Caco-2 (cell line): ENCODE results near the gene BUD13. TPM values are rescaled to one million over a fixed set of nuclear protein-coding genes. Genes with fewer than 3 reads are reported as not detected.

ENCODE experiments used
- BruUV-seq: library from RNA; stranded (reverse); fragments of 400-500 nt; replicated peaks from 2 replicates; lab custom pipeline; 2021; lab: Mats Ljungman, UMichigan
- CTCF ChIA-PET: fragments of 300-600 bp; sonication (Branson Sonifier 250); formaldehyde crosslinking; loops from one replicate; lab custom pipeline; 2022; ENCODE audit warnings: antibody characterized with exemption; lab: Charles Lee
- POLR2A ChIA-PET: fragments of 300-600 bp; sonication (Branson Sonifier 250); formaldehyde crosslinking; loops from one replicate; lab custom pipeline; 2022; ENCODE audit warnings: antibody characterized with exemption; lab: Charles Lee
- DNase-seq, 2 experiments: peaks; one replicate each; pipeline versions ENCODE4 v3.0.0 to v3.0.0-alpha.2; 2020 to 2022
- H3K27me3 ChIP-seq: replicated peaks from 2 replicates; pipeline ENCODE4 v1.6.0; 2011; ENCODE audit warnings: low read length; ENCODE audit not compliant: control insufficient read depth, insufficient read depth
- H3K36me3 ChIP-seq: 2 replicates; pipeline ENCODE4 v1.5.1; 2011; ENCODE audit warnings: low read length; ENCODE audit not compliant: control insufficient read depth, insufficient read depth
- H3K4me1 ChIP-seq: fragments of 250-450 bp; sonication (Bioruptor Pico); 2 replicates; pipeline ENCODE4 v1.5.1; 2020; ENCODE audit warnings: mild to moderate bottlenecking
- H3K4me3 ChIP-seq: 2 replicates; pipeline ENCODE4 v1.5.1; 2011; ENCODE audit warnings: low read depth, mild to moderate bottlenecking, control low read depth, low read length
- H3K9me3 ChIP-seq: fragments of 250-450 bp; sonication (Bioruptor Pico); 2 replicates; pipeline ENCODE4 v1.5.1; 2020; ENCODE audit warnings: mild to moderate bottlenecking, moderate library complexity
- H3K27ac Mint-ChIP-seq: one replicate; pipeline ENCODE4 v1.8.0; 2022; ENCODE audit warnings: mixed read lengths; ENCODE audit not compliant: unreplicated experiment
- H3K27me3 Mint-ChIP-seq: one replicate; pipeline ENCODE4 v1.8.0; 2022; ENCODE audit warnings: mixed read lengths; ENCODE audit not compliant: insufficient read depth, unreplicated experiment
- H3K36me3 Mint-ChIP-seq: one replicate; pipeline ENCODE4 v1.8.0; 2022; ENCODE audit warnings: mild to moderate bottlenecking, mixed read lengths; ENCODE audit not compliant: insufficient read depth, unreplicated experiment
- H3K4me1 Mint-ChIP-seq: one replicate; pipeline ENCODE4 v1.8.0; 2022; ENCODE audit warnings: low read depth, mixed read lengths; ENCODE audit not compliant: unreplicated experiment
- H3K4me3 Mint-ChIP-seq: one replicate; pipeline ENCODE4 v1.8.0; 2022; ENCODE audit warnings: mild to moderate bottlenecking, moderate library complexity, mixed read lengths; ENCODE audit not compliant: unreplicated experiment
- H3K9me3 Mint-ChIP-seq: one replicate; pipeline ENCODE4 v1.8.0; 2022; ENCODE audit warnings: mixed read lengths; ENCODE audit not compliant: unreplicated experiment
- CTCF ChIP-seq, 2 experiments: fragments of 200-600 bp in 1 of 2; IDR thresholded peaks; 1 replicate in 1 of 2; 2 replicates in 1 of 2; pipeline versions ENCODE4 v1.5.1 to v1.8.0; 2011 to 2022; ENCODE audit warnings: antibody characterized with exemption in 1 of 2, control low read depth in 1 of 2, inconsistent platforms in 1 of 2, low read depth in 1 of 2, low read length in 1 of 2, mild to moderate bottlenecking in 1 of 2, moderate library complexity in 1 of 2; ENCODE audit not compliant: insufficient read depth in 1 of 2, severe bottlenecking in 1 of 2, unreplicated experiment in 1 of 2
- intact Hi-C: fragments of 100-400 bp; cut with micrococcal nuclease; formaldehyde crosslinking; loops from one replicate; pipeline ENCODE4 v1.10.0; 2022; ENCODE audit not compliant: unreplicated experiment
- total RNA-seq: library from RNA; stranded (reverse); gene quantifications from 2 replicates; pipeline ENCODE4 v1.2.3, GENCODE V29; 2022

BUD13 gene
- total RNA-seq, 1 experiment from 2014 or later, result 42.6 TPM

DNA sequence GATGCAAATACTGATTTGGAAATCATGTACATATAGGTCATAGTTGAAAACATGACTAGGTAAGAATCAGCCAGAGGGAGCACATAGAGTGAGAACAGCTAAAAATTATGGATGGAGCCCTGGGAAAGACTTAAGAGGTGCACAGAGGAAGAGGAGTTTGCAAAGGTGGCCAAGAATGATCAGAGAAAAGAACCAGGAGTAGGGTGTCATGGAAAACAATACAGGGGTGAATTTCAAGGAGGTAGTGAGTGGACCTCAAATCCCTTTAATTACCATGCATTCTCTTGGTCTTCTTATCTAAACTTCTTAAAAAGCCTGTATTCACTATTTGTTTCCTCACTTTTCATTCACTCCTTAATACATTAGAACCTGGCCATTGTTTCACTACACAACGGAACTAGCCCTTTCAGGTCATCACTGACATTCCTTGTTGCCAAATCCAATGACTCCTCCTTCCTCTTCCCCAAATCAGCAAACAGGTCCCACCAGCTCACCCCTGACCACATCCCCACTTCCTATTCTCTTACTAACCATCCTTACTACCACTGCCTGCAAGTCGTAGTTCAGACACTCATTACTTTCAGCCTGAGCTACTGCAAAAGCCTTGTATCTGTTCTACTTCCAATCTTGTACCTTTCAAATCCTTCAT, 22.6 kb downstream of the BUD13 start:
- H3K27me3 ChIP-seq, result no peaks in the 10 kb centered on the region
- H3K9me3 ChIP-seq, result no peaks in the 10 kb centered on the region
- H3K4me1 Mint-ChIP-seq, result no peaks in the 10 kb centered on the region
- no peak for TF ChIP-seq CTCF (IDR thresholded peaks at IDR 0.05; ENCODE audit: insufficient read depth in 1 of 2, low read depth in 1 of 2, low read length in 1 of 2, severe bottlenecking in 1 of 2, unreplicated experiment in 1 of 2)
- ChIA-PET CTCF (no interaction called here), POLR2A (no interaction called here)
- no peaks in the 10 kb centered on the region for H3K9me3 Mint-ChIP-seq
- no peak for DNase-seq
- no peaks in the 10 kb centered on the region for H3K4me1 ChIP-seq
- no peak overlapping the region for H3K4me3 ChIP-seq
- no TSS peak for BruUV-seq
- intact Hi-C loops, result no loop called here
- H3K36me3 ChIP-seq, result peaks cover 3% of the 10 kb centered on the region; the same call in 1 of the 2 replicates
- no peaks in the 10 kb centered on the region for H3K27me3 Mint-ChIP-seq
- H3K27ac Mint-ChIP-seq, result no peak overlapping the region
- H3K36me3 Mint-ChIP-seq, result peaks cover 27% of the 10 kb centered on the region
- H3K4me3 Mint-ChIP-seq, result no peak overlapping the region

DNA sequence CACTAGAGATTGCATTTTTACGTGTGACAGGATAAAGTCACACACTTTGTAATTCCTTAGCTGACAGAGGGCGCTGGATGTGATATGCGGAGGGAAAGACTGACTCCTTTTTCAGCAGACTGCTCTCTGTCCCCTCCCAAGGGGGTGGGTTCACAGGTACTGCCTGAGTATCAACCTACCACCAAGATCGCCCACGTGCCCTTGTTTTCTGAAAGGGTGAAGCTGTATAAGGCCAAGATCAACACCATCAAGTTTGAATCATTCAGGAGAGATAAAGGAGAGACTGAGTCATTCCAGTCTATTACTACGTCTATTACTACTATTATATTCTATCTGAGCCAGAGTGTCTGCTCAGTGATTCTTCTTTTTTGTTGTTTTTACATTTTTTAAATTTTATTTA, 30.7 kb downstream of the BUD13 start:
- Mint-ChIP-seq H3K4me3 (no peak overlapping the region), H3K27ac (no peak overlapping the region), H3K27me3 (no peaks in the 10 kb centered on the region), H3K4me1 (no peaks in the 10 kb centered on the region), H3K36me3 (no peaks in the 10 kb centered on the region), H3K9me3 (no peaks in the 10 kb centered on the region)
- no TSS peak for BruUV-seq
- ChIA-PET CTCF (interaction anchor here (0.8 to 4.1 kb wide), 5 partner anchors 9 to 364 kb away, joined by 3 to 65 read pairs (median 4); no protein-coding TSS in a partner anchor), POLR2A (no interaction called here)
- no peak for DNase-seq
- Histone ChIP-seq H3K36me3 (0 out of 2 replicates have a peak, but pooled peaks cover 1% of the 10 kb centered on the region), H3K4me1 (0 out of 2 replicates have a peak, but pooled peaks cover 10% of the 10 kb centered on the region), H3K27me3 (no peaks in the 10 kb centered on the region), H3K9me3 (no peaks in the 10 kb centered on the region), H3K4me3 (no peak overlapping the region)
- intact Hi-C loops, result no loop called here
- no peak for TF ChIP-seq CTCF (IDR thresholded peaks at IDR 0.05; ENCODE audit: insufficient read depth in 1 of 2, low read depth in 1 of 2, low read length in 1 of 2, severe bottlenecking in 1 of 2, unreplicated experiment in 1 of 2)

DNA sequence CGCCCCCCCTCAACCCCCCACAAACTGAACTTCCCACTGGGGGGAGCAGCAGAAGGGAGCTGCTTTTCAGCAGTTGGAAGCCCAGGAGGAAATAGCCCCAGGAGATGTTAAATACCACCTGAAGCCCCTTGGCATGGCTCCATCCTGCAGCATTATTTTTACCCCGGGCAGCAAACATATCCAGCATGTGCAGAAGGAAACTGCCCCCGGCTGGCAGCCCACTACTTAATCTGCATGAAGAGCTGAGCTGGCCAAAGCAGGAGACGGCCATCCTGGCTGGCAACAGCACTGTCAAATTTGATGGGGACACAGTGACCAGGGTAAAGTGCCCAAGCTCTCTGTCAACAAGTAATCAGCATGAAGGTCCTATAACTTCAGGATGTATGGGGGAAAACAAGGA, 32.0 kb downstream of the BUD13 start:
- BruUV-seq, result no TSS peak
- no peak for TF ChIP-seq CTCF (IDR thresholded peaks at IDR 0.05; ENCODE audit: insufficient read depth in 1 of 2, low read depth in 1 of 2, low read length in 1 of 2, severe bottlenecking in 1 of 2, unreplicated experiment in 1 of 2)
- CTCF ChIA-PET, result interaction anchor here (0.6 kb wide), 2 partner anchors 22 to 184 kb away, joined by 3 to 5 read pairs; no protein-coding TSS in a partner anchor

More for the DNA sequence above, 32.0 kb downstream of the BUD13 start:
- no peaks in the 10 kb centered on the region for H3K36me3 Mint-ChIP-seq
- no peaks in the 10 kb centered on the region for H3K9me3 Mint-ChIP-seq
- no peaks in the 10 kb centered on the region for H3K9me3 ChIP-seq
- no peak for DNase-seq
- H3K4me1 ChIP-seq, result 0 out of 2 replicates have a peak, but pooled peaks cover 10% of the 10 kb centered on the region
- intact Hi-C loops, result no loop called here
- H3K4me3 Mint-ChIP-seq, result no peak overlapping the region
- no peaks in the 10 kb centered on the region for H3K27me3 ChIP-seq
- no peaks in the 10 kb centered on the region for H3K27me3 Mint-ChIP-seq
- H3K4me1 Mint-ChIP-seq, result no peaks in the 10 kb centered on the region
- H3K4me3 ChIP-seq, result no peak overlapping the region
- POLR2A ChIA-PET, result no interaction called here
- no peaks in the 10 kb centered on the region for H3K36me3 ChIP-seq
- no peak overlapping the region for H3K27ac Mint-ChIP-seq
